MM.1S (cell line): ENCODE results near the gene MED13L.

Experiments
- DNase-seq: peaks from one replicate; pipeline ENCODE4 v3.0.0-alpha.2; 2015
- H2AFZ ChIP-seq: fragments of 300-600 bp; sonication (generic); 2 replicates; pipeline ENCODE4 v1.6.0; 2016; ENCODE audit warnings: antibody characterized with exemption, low read length
- H3F3A ChIP-seq: fragments of 300-600 bp; sonication (generic); 2 replicates; pipeline ENCODE4 v1.6.1; 2016; ENCODE audit warnings: mild to moderate bottlenecking, antibody characterized with exemption, low read length, moderate library complexity, mixed read lengths; ENCODE audit not compliant: insufficient read depth
- H3K27ac ChIP-seq: fragments of 300-600 bp; sonication (generic); 2 replicates; pipeline ENCODE4 v1.5.1; 2016; ENCODE audit warnings: mild to moderate bottlenecking, low read length
- H3K27me3 ChIP-seq: fragments of 300-600 bp; sonication (generic); replicated peaks from 2 replicates; pipeline ENCODE4 v1.6.0; 2016; ENCODE audit warnings: low read length; ENCODE audit not compliant: insufficient read depth
- H3K36me3 ChIP-seq: fragments of 300-600 bp; sonication (generic); replicated peaks from 2 replicates; pipeline ENCODE4 v1.6.1; 2016; ENCODE audit warnings: mild to moderate bottlenecking, low read length, mixed read lengths; ENCODE audit not compliant: insufficient read depth
- H3K4me1 ChIP-seq: fragments of 300-600 bp; sonication (generic); 2 replicates; pipeline ENCODE4 v1.6.1; 2016; ENCODE audit warnings: low read length, mixed read lengths
- H3K4me2 ChIP-seq: fragments of 300-600 bp; sonication (generic); 2 replicates; pipeline ENCODE4 v1.6.0; 2016; ENCODE audit warnings: low read depth, low read length
- H3K4me3 ChIP-seq: fragments of 300-600 bp; sonication (generic); 2 replicates; pipeline ENCODE4 v1.5.1; 2016; ENCODE audit warnings: low read length, mixed read lengths
- H3K79me2 ChIP-seq: fragments of 300-600 bp; sonication (generic); 2 replicates; pipeline ENCODE4 v1.6.1; 2016; ENCODE audit warnings: mixed run types, low read length, mixed read lengths
- H3K9ac ChIP-seq: fragments of 300-600 bp; sonication (generic); 2 replicates; pipeline ENCODE4 v1.6.1; 2016; ENCODE audit warnings: low read length, mixed read lengths
- H3K9me2 ChIP-seq: fragments of 300-600 bp; sonication (generic); replicated peaks from 2 replicates; pipeline ENCODE4 v1.6.1; 2016; ENCODE audit warnings: mild to moderate bottlenecking, low read length, mixed read lengths; ENCODE audit not compliant: insufficient read depth
- H3K9me3 ChIP-seq: fragments of 300-600 bp; sonication (generic); replicated peaks from 2 replicates; pipeline ENCODE4 v1.6.1; 2016; ENCODE audit warnings: mild to moderate bottlenecking, low read length, mixed read lengths; ENCODE audit not compliant: insufficient read depth
- H4K20me1 ChIP-seq: fragments of 300-600 bp; sonication (generic); 2 replicates; pipeline ENCODE4 v1.6.1; 2016; ENCODE audit warnings: mild to moderate bottlenecking, low read length, moderate library complexity, mixed read lengths; ENCODE audit not compliant: insufficient read depth
- EZH2 ChIP-seq: fragments of 300-600 bp; sonication (generic); optimal IDR thresholded peaks from 2 replicates; pipeline ENCODE3; 2017; ENCODE audit warnings: low read depth, mild to moderate bottlenecking, antibody characterized with exemption, low read length, mixed read lengths
- EZH2phosphoT487 ChIP-seq: fragments of 300-600 bp; sonication (generic); IDR thresholded peaks from 2 replicates; pipeline ENCODE4 v1.6.1; 2018; ENCODE audit warnings: antibody characterized with exemption, low read length
- TF ChIP-seq, protein P1 (sequence below): fragments of 300-600 bp; sonication (generic); IDR thresholded peaks from 2 replicates; pipeline ENCODE4 v1.5.1; 2016; ENCODE audit warnings: antibody characterized with exemption, low read length, mixed read lengths

MED13L gene

DNA sequence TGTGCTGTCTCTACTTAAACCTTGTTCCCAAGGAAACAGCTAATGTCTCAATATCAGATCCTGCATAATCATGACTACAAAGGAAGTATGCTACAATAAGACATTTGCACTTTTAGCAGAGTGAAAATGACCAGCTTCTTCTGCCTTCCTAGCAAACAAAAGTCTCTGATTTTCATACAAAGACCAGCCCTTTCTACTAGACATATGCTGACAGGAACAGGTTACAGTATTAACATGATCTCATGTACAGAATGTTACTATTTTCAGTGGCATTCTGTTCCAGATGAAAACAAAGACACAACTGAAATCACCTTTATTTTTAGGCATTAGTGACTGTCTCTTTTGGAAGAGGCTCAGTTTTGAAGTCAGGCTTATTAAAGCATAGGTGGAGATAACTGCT, 228.6 kb downstream of the MED13L start:
- peak; percentile 65 for DNase-seq
- Histone ChIP-seq H3K4me2 (peak overlapping the region; percentile 60), H3K4me3 (no peak overlapping the region), H3K9ac (peak overlapping the region; percentile 18; the same call in 1 of the 2 replicates), H2AFZ (no peak overlapping the region), H3K27me3 (no peaks in the 10 kb centered on the region), H3K36me3 (no peaks in the 10 kb centered on the region), H3K79me2 (peaks cover 86% of the 10 kb centered on the region), H4K20me1 (no peaks in the 10 kb centered on the region), H3K9me3 (no peaks in the 10 kb centered on the region), H3K4me1 (peaks cover 28% of the 10 kb centered on the region), H3K27ac (peak overlapping the region; percentile 69; the same call in 1 of the 2 replicates), H3F3A (peaks cover 13% of the 10 kb centered on the region; the same call in 1 of the 2 replicates), H3K9me2 (no peaks in the 10 kb centered on the region)
- TF ChIP-seq, protein P1, sequence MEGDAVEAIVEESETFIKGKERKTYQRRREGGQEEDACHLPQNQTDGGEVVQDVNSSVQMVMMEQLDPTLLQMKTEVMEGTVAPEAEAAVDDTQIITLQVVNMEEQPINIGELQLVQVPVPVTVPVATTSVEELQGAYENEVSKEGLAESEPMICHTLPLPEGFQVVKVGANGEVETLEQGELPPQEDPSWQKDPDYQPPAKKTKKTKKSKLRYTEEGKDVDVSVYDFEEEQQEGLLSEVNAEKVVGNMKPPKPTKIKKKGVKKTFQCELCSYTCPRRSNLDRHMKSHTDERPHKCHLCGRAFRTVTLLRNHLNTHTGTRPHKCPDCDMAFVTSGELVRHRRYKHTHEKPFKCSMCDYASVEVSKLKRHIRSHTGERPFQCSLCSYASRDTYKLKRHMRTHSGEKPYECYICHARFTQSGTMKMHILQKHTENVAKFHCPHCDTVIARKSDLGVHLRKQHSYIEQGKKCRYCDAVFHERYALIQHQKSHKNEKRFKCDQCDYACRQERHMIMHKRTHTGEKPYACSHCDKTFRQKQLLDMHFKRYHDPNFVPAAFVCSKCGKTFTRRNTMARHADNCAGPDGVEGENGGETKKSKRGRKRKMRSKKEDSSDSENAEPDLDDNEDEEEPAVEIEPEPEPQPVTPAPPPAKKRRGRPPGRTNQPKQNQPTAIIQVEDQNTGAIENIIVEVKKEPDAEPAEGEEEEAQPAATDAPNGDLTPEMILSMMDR, result no peak
- TF ChIP-seq EZH2 (no peak), EZH2phosphoT487 (no peak)

DNA sequence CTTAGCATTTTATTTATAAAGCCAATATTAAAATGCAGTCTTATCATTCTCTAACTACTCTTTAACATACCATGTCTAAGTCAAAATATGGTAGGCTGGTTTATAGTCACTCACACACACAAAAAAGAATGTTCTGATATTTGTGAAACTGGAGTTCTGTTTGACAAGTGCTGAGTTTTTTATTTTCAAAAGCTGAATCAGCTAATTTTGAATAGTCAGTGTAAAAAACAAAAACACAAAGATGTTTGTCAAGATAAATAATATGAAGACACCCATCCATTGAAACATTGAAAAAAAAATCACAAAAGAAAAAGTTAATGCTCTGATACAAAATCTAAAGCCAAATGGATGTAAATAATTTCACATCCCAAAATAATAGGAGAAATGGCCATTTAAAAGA, 231.5 kb downstream of the MED13L start:
- Histone ChIP-seq H3K4me1 (peaks cover 28% of the 10 kb centered on the region), H3K36me3 (no peaks in the 10 kb centered on the region), H3K79me2 (peaks cover 86% of the 10 kb centered on the region), H2AFZ (no peak overlapping the region), H3K9me3 (no peaks in the 10 kb centered on the region), H4K20me1 (no peaks in the 10 kb centered on the region), H3K27me3 (no peaks in the 10 kb centered on the region), H3K9ac (no peak overlapping the region), H3K27ac (no peak overlapping the region), H3K4me3 (no peak overlapping the region), H3K9me2 (no peaks in the 10 kb centered on the region), H3K4me2 (no peak overlapping the region; the same call in 1 of the 2 replicates), H3F3A (peaks cover 13% of the 10 kb centered on the region; the same call in 1 of the 2 replicates)
- TF ChIP-seq, protein P1, result no peak
- TF ChIP-seq EZH2phosphoT487 (no peak), EZH2 (no peak)
- peak; percentile 33 for DNase-seq

DNA sequence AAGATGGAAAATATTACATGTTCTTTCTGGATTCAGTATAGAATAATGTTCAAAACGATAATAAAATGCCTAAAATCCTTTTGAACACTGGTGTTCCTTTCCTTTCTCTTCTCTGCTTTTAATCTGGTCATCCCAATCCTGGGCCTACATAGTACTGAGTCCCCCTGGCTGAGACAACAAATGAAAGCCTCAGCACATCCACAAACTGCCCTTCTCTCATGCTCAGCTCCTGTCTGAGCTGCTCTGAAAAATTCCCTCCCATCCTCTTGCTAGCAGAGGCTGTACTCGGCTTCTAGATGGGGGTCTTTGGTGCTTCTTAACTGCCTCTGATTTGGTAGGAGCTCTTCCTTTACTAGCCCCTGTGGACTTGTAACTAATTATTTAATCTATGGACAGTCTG, 232.3 kb downstream of the MED13L start:
- TF ChIP-seq, protein P1, result no peak
- no peak for TF ChIP-seq EZH2phosphoT487
- no peak for TF ChIP-seq EZH2
- Histone ChIP-seq H3K27me3 (no peaks in the 10 kb centered on the region), H3K4me2 (no peak overlapping the region), H3K9ac (no peak overlapping the region), H3K27ac (no peak overlapping the region), H3K9me3 (no peaks in the 10 kb centered on the region), H2AFZ (no peak overlapping the region), H3K4me1 (peaks cover 26% of the 10 kb centered on the region), H3F3A (peaks cover 13% of the 10 kb centered on the region; the same call in 1 of the 2 replicates), H3K36me3 (no peaks in the 10 kb centered on the region), H4K20me1 (no peaks in the 10 kb centered on the region), H3K4me3 (no peak overlapping the region), H3K9me2 (no peaks in the 10 kb centered on the region), H3K79me2 (peaks cover 86% of the 10 kb centered on the region)
- DNase-seq, result no peak
